Tibial artery (tissue), 4 donors: ENCODE results near the gene NOB1.

Source experiments
- DNase-seq, 2 donors: peaks; one replicate each; pipeline ENCODE4 v3.0.0-alpha.2; 2019
- H3K27ac ChIP-seq, 2 donors: fragments of 200-600 bp; sonication (generic) in 1 of 2; 1 replicate in 1 of 2; 2 replicates in 1 of 2; pipeline ENCODE4 v1.5.1; 2018 to 2019; ENCODE audit warnings: mild to moderate bottlenecking in 1 of 2
- H3K27me3 ChIP-seq, 2 donors: fragments of 200-600 bp; sonication (generic) in 1 of 2; one replicate each; pipeline versions ENCODE4 v1.5.1 to v1.6.0; 2016 to 2019
- H3K36me3 ChIP-seq, 3 donors: fragments of 200-600 bp; sonication (generic) in 2 of 3; one replicate each; pipeline ENCODE4 v1.5.1; 2016 to 2019; ENCODE audit warnings: mild to moderate bottlenecking in 2 of 3
- H3K4me1 ChIP-seq, 4 donors: fragments of 200-600 bp; sonication (generic) in 2 of 4; 1 replicate in 3 of 4; 2 replicates in 1 of 4; pipeline ENCODE4 v1.5.1; 2016 to 2019
- H3K4me3 ChIP-seq, 2 donors: fragments of 200-600 bp; sonication (generic) in 1 of 2; 1 replicate in 1 of 2; 2 replicates in 1 of 2; pipeline ENCODE4 v1.5.1; 2018 to 2019; ENCODE audit warnings: mild to moderate bottlenecking in 2 of 2
- H3K9me3 ChIP-seq, 3 donors: fragments of 200-600 bp; sonication (generic) in 1 of 3; one replicate each; pipeline ENCODE4 v1.5.1; 2016 to 2019
- CTCF ChIP-seq, 2 experiments: fragments of 200-600 bp in 1 of 2; fragments of 450-650 bp in 1 of 2; IDR thresholded peaks; one replicate each; pipeline ENCODE4 v1.5.1; 2017 to 2019; ENCODE audit warnings: antibody characterized with exemption in 2 of 2, mild to moderate bottlenecking in 1 of 2, moderate library complexity in 1 of 2
- intact Hi-C: fragments of 100-400 bp; cut with DNase I; formaldehyde crosslinking; loops from one replicate; pipeline ENCODE4 v1.15.0; 2023; ENCODE audit warnings: low total_unique reads

The NOB1 gene

GRCh38 chr16:69706256-69706974 is 48.3 kb downstream of the NOB1 start:
- TF ChIP-seq CTCF (IDR thresholded peaks at IDR 0.05): no peak
- intact Hi-C loops: no loop called here

GRCh38 chr16:69703638-69704037 is 51.1 kb downstream of the NOB1 start:
- Histone ChIP-seq H3K36me3 (peaks cover 0 to 26% (median 21%) of the 10 kb centered on the region in 3 donors), H3K27me3 (no peaks in the 10 kb centered on the region)
- DNase-seq: no peak

More at GRCh38 chr16:69706256-69706974, 48.3 kb downstream of the NOB1 start:
- no peak overlapping the region for H3K27ac ChIP-seq
- H3K9me3 ChIP-seq: no peaks in the 10 kb centered on the region
- H3K27me3 ChIP-seq: no peaks in the 10 kb centered on the region
- H3K4me1 ChIP-seq: peaks cover 0 to 7% (median 3%) of the 10 kb centered on the region in 4 donors
- H3K4me3 ChIP-seq: no peak overlapping the region
- peaks cover 0 to 25% (median 19%) of the 10 kb centered on the region in 3 donors for H3K36me3 ChIP-seq
- no peak for DNase-seq

DNA sequence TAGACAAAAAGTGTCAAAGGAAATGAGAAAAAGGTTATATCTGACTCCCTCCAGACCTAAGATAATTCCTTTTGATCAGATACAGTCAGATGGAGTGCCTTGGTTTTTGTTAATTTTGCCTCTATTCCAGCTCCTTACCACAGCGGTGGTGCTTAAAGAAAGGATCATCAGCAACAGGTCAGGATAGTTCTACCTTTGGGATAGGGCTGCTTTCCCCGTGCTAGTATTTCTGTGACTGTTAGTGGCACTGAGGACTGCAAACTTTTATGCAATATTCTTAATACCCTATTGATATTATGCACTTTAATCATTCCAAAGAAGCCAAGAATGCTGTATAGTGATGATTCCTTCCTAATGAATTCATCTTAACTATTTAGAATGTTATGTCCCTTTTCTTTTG is 52.9 kb downstream of the NOB1 start:
- peaks cover 8 to 15% (median 11%) of the 10 kb centered on the region in 3 donors for H3K36me3 ChIP-seq

More at GRCh38 chr16:69703638-69704037, 51.1 kb downstream of the NOB1 start:
- no peaks in the 10 kb centered on the region for H3K4me1 ChIP-seq
- H3K27ac ChIP-seq: no peak overlapping the region
- H3K4me3 ChIP-seq: no peak overlapping the region
- TF ChIP-seq CTCF (IDR thresholded peaks at IDR 0.05): no peak
- intact Hi-C loops: no loop called here
- no peaks in the 10 kb centered on the region for H3K9me3 ChIP-seq

GRCh38 chr16:69701452-69701851 is 53.3 kb downstream of the NOB1 start:
- no peak for TF ChIP-seq CTCF (IDR thresholded peaks at IDR 0.05)
- H3K4me1 ChIP-seq: no peaks in the 10 kb centered on the region
- H3K4me3 ChIP-seq: no peak overlapping the region
- intact Hi-C loops: no loop called here
- peaks cover 11 to 15% (median 12%) of the 10 kb centered on the region in 3 donors for H3K36me3 ChIP-seq
- H3K9me3 ChIP-seq: no peaks in the 10 kb centered on the region
- H3K27ac ChIP-seq: no peak overlapping the region
- no peak for DNase-seq
- no peaks in the 10 kb centered on the region for H3K27me3 ChIP-seq

More for the DNA sequence above, 52.9 kb downstream of the NOB1 start:
- no peak for DNase-seq
- TF ChIP-seq CTCF (IDR thresholded peaks at IDR 0.05): no peak
- intact Hi-C loops: no loop called here
- no peaks in the 10 kb centered on the region for H3K9me3 ChIP-seq
- H3K4me3 ChIP-seq: no peak overlapping the region
- no peaks in the 10 kb centered on the region for H3K4me1 ChIP-seq
- no peaks in the 10 kb centered on the region for H3K27me3 ChIP-seq
- no peak overlapping the region for H3K27ac ChIP-seq

DNA sequence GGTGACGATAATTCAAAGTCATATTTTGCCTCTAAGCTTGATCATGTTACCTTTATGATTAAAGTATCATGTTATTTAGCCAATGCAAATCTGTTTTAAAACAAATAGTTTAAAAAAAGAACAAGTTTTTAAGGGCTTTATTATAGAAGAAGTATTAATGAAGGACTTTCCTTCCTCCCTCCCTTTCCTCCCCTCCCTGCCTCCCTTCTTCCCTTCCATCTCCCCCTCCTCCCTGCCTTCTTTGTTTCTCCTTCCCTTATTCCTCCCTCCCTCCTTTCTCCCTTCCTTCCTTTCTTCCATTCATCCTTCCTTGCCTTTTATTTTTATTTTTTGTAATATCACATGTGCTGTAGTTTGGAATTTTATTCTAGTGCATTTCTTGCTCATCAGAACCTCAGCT is 54.8 kb downstream of the NOB1 start:
- Histone ChIP-seq H3K36me3 (peaks cover 22 to 29% (median 27%) of the 10 kb centered on the region in 3 donors), H3K9me3 (no peaks in the 10 kb centered on the region), H3K27me3 (no peaks in the 10 kb centered on the region), H3K4me3 (no peak overlapping the region), H3K4me1 (no peaks in the 10 kb centered on the region), H3K27ac (no peak overlapping the region)
- DNase-seq: no peak
- intact Hi-C loops: no loop called here
- no peak for TF ChIP-seq CTCF (IDR thresholded peaks at IDR 0.05)
